ENCODE data around the gene SPATA6L.

GRCh38 chr9:4669890-4670289, 3.6 kb upstream of the SPATA6L start:
- TF ChIP-seq EZH2 (IDR thresholded peaks at IDR 0.05; ENCODE audit: borderline replicate concordance, low read length) = no peak
- TF ChIP-seq, protein P1, sequence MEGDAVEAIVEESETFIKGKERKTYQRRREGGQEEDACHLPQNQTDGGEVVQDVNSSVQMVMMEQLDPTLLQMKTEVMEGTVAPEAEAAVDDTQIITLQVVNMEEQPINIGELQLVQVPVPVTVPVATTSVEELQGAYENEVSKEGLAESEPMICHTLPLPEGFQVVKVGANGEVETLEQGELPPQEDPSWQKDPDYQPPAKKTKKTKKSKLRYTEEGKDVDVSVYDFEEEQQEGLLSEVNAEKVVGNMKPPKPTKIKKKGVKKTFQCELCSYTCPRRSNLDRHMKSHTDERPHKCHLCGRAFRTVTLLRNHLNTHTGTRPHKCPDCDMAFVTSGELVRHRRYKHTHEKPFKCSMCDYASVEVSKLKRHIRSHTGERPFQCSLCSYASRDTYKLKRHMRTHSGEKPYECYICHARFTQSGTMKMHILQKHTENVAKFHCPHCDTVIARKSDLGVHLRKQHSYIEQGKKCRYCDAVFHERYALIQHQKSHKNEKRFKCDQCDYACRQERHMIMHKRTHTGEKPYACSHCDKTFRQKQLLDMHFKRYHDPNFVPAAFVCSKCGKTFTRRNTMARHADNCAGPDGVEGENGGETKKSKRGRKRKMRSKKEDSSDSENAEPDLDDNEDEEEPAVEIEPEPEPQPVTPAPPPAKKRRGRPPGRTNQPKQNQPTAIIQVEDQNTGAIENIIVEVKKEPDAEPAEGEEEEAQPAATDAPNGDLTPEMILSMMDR (conservative IDR thresholded peaks at IDR 0.05 in 1 of 2, IDR thresholded peaks at IDR 0.05 in 1 of 2; ENCODE audit: extremely low read depth in 1 of 2, insufficient read depth in 1 of 2, low read depth in 1 of 2, low read length in 2 of 2) = no peak

Measured in mammary epithelial cell (primary cell).